Stimulated activated CD8-positive, alpha-beta memory T cell treated with anti-CD3 and anti-CD28 coated beads, Interleukin-4, amount 100 ng/mL, for 48 hours (primary cell): Measurements from ENCODE around the gene WNT5B.
A peak's percentile ranks its signal among the peaks of the same experiment; 100 is the strongest.
"Not testable (repeated sequence)": the region's sequence is repeated elsewhere in the genome, so short reads cannot be mapped to it uniquely, and the experiment has no call there.

ENCODE experiments used
- DNase-seq: peaks from one replicate; pipeline ENCODE4 v3.0.0-alpha.2; 2020

The WNT5B gene

DNA sequence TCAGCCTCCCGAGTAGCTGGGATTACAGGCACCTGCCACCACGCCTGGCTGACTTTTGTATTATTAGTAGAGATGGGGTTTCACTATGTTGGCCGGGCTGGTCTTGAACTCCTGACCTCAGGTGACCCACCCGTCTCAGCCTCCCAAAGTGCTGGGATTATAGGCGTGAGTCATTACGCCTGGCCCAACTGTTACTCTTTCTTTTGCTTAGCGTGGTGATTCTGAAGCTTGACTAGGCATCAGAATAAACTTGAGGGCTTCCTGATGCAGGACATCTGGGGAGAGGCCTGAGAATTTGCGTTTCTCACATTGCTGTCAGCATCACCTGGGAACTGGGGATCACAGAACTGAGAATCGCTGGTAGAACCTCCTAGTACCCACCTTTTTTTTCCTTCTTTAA, 26.3 kb upstream of the WNT5B start:
- not testable (repeated sequence) for DNase-seq

GRCh38 chr12:1603269-1603993, 25.6 kb upstream of the WNT5B start:
- DNase-seq: no peak

DNA sequence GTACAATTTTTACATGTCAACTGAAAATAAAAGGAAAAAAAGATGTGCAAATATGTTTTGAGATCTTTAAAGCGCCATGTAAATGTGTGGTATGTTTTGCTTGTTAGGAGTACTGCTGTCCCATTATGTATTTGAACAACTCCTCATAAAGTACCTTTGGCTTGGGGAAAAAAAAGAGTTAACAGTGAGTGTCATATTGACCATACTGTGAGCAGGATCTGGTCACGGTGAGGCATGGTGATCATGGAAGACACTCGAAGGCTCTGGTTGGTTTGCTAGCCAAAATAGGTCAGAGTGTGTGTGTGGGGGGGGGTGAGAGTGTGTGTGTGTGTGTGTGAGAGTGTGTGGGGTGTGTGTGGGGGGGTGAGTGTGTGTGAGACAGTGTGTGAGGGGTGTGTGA, 24.6 kb upstream of the WNT5B start:
- DNase-seq: no peak

DNA sequence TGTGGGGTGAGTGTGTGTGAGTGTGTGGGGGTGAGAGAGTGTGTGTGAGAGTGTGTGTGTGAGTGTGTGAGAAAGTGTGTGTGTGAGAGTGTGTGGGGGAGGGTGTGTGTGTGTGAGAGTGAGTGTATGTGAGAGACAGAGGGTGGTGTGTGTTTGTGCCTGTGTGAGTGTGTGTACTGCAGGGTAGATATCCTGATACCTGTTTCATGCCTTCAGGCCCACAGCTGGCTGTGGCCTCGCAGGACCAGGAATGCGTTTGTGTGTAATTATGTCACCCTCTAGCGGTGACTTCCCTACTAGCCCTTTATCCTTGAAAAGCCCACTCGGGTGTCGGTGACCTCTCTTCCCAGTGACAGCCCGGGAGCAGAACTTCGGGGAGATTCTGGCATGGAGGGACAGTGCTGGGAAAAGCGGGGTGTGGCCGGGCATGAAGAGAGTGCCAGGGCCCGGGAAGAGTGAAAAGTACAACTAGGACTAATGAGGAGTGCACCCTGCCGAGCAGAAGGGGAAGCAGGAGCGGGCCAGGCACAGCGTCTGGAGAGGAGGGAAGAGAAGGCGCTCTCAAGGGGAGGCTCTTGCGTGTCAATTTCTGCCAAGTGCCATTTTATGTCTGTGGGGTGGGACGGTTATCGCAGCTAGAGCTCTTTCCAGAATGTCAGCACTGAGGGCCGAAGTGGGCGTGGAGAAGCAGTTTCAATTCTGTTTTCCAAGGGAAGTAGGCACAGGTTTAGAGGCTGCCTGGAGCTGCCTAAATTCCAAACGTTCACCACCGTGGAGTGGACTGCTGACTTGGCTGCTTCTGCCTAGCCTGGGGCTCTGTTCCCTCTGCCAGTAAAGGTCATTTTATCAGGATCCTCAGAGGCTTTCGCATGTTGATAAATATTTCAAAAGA, 23.7 kb upstream of the WNT5B start:
- peak; percentile 57 for DNase-seq

DNA sequence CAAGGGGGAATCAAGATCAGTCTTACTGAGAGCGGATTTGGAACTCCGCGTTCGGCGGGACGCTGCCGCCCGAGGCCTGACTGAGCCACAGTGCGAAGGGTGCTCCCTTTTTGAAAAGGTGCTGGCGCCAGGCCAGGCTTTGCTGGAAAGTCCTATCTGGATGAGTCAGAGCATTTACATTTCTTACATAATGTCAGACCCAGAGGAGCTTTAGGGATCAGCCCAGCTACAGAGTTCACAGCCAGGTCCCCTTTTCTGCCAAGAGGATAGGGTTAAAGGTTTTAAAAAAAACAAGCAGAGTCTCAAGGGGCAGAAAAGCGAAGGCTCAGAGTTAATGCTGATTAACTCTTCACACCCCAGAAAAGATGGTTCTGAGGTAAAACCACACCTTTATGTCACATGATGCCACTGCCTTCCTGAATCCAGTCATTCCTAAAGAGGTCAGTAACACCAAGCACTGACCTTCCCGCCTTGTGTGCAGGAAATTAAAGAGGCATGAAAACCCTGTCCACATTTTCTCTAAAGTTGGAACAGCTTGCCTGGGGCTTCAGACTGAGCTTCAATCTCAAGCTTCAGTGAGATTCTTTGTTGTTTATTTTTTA, 22.9 kb upstream of the WNT5B start:
- peak; percentile 77 for DNase-seq

GRCh38 chr12:1607940-1608712, 20.9 kb upstream of the WNT5B start:
- DNase-seq: no peak

DNA sequence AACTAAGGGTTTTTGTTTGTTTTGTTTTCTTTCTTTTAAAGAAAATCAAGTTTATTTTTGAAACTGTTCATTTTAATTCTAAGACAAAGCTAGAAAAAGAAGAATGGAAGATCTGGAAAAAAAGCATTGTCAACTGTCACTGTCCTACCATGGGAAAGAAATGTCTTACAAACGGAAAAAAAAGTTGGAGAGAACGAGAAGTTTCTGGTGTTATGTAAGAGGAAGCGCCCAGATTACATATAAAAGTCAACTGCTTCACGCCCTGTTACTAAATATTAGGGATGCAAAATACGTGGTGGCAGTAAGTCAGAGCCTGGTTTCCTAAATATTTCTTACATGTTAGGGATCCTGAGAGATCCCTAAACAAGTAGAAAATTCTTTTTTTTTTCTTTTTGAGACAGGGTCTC, 20.3 kb upstream of the WNT5B start:
- no peak for DNase-seq

DNA sequence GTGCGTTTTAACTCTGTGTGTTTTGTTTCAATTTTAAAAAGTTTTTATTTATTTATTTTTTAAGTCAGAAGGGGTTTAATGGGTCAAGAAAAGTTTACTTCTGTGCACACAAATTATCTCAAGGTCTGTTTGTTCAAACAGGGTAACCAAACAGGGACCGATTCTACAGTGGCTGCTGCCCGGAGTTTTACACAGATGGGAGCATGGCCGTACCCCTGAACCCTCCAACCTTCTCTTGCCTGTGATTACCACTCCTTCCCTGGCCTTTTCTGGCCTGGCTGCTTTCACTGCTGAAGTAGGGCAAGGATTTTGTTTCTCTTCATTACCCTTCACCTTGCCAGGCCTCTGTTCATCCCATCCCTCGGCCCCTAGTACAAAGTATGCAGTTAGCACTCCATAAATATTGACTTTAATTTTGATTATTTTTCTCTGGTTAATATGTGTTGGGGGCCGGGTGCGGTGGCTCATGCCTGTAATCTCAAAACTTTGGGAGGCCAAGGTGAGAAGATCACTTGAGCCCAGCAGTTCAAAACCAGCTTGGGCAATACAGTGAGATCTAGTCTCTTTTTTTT, 18.9 kb upstream of the WNT5B start:
- DNase-seq: no peak

DNA sequence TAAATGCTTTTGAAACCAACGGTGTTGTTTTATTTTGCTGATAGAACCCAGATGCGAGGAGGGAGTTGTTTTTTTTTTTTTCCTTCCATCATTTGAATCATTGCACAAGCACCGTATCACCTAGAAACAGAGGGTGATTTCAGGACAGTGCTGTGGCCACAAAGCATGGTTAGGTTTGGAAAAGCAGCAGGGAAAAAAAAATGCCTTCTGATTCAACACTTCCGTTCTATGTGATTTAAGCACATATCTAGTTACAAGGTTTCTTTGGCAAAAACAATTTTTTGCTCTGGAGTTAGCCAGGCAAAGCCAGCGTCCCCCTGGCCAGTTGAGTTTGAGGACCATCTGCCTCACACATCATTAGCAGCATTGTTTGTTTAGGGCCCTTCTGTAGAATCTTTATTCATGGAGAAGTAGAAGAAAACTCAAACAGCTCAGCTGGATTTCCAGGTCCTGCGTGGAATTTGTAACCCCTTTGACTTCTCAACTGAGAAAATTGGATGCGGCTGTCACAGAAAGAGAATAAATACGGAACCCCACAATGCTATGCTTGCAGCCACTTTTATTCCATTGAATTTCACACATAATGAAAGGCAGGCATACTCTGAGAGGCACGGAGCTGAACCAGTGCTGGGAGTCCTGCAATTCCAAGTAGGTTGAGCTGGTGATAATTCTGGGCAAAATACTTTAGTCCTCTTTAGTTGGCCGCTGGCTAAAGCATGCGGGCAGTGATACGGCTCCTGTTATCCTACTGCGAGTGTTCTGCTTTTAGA, 17.0 kb upstream of the WNT5B start:
- DNase-seq: no peak

- DNase-seq: no peak
These were observed 15.2 kb upstream of the WNT5B start for GRCh38 chr12:1613860-1614259.

- no peak for DNase-seq
These were observed 14.7 kb upstream of the WNT5B start for GRCh38 chr12:1614360-1614759.

DNA sequence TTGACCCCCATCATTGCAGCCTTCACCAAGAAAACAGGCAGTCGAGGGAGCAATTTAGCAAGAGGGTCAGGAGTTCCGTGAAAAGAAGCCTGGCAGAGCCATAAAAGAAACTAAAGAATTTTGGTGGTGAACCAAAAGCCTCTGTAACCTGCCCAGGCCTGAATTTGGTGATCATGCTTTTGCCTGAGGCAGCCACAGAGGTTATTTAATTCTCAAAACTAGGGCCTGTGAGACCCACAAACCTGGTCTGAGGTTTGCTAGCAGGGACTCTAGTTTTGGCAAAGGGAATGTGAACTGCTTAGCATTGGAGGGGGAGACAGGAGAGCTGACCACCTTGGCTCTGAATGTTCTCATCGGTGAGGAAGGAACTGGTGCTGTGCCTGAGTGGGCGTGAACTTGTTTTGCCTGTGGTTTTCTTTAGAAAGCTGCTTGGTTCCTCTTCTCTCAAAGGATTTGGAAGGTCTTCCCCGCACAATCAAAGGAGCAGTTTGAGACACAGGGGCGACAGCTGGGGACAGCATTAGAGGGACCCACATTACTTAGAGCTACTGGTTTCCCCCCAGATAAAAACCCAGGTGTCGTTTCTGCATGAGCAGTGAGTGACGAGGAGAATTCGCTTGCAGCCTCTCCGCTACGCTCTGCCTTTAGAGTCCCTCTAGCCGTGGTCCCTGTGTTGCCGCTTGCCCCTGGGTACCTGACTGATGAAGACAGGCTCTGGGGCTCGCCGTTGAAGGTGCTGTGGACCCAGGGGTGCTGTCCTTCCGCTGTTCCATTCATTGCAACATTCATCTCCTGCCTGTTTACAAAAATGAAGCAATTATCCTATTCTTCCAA, 12.6 kb upstream of the WNT5B start:
- DNase-seq: no peak

GRCh38 chr12:1618489-1618888, 10.5 kb upstream of the WNT5B start:
- no peak for DNase-seq

DNA sequence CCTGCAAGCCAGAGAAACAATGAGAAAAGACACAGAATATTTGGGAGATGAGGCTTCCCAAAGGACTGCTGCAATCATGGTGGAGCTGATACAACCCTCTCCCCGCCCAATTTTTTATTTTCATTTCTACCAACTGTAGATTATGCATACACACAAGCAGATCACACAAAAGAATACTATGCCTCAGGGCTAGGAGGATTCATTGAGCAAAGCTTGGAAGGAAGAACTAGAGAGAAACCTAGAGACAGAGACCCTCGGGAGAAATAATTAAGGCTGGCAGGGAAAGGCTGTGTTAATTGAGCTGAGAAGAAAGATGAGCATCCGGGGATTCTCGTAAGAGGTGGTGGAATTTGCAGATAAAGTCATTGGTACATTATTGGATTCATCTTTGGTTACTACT, 9.9 kb upstream of the WNT5B start:
- no peak for DNase-seq

GRCh38 chr12:1619587-1619986, 9.4 kb upstream of the WNT5B start:
- peak; percentile 39 for DNase-seq

GRCh38 chr12:1620092-1620491, 8.9 kb upstream of the WNT5B start:
- no peak for DNase-seq

DNA sequence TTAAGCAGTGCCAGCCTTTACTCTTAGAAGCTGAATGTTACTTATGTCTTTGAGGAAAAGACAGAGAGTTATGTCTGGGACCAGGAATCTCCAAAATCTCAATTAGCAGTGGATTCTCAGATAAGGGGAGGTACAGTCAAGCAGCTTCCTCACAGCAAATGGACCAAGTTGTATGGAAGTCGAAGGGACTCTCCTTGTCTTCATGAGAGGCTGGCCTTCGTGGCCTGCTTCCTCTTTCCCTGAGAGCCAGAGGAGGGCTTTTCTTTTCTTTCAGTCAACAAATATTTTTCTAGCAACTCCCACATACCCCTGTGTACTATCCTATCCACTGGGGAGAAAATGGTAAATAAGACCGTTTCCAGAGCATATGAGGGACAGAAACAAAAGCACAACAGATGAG, 6.6 kb upstream of the WNT5B start:
- no peak for DNase-seq

- no peak for DNase-seq
These were observed 504 bp downstream of the WNT5B start for GRCh38 chr12:1629338-1630132.

DNA sequence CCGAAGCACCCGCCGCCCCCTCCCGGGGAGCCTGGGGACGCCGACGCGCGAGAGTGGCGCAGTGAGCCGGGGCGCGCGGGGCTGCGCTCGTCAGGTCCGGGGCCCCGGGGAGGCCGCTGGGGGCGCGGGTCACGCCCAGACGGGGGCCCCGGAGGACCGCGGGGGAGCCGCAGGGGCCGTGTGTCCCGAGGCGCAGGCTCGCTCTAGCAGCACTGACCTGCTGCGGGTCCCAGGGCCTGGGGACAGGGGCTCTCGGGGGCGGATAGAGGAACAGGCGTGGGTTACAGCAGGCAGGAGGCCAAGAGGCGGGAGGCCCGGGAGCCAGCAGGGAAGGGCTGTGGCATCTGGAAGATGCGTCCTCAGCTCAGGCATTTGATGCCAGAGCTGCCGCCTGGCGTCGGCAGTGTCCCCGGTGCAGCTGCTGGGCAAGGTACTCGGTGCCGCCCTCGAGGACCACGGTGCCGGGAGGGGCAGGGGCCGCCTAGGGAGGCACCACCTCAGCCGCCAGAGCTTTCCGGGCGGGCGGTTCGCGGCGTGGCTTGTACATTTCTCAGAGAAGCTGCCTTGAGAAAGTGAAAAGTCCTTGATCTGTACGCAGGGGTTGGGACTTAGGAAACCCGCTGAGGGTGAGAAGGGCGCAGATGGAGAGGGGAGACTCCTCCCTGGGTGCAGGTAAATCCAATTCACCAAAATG, 1.2 kb downstream of the WNT5B start:
- peak; percentile 39 for DNase-seq
